Measurements from ENCODE around the gene ATXN7. TPM values are rescaled to one million over a fixed set of nuclear protein-coding genes. Genes with fewer than 3 reads are reported as not detected.

The ATXN7 gene
- polyA plus RNA-seq, 1 experiment, result 10.7 TPM

DNA sequence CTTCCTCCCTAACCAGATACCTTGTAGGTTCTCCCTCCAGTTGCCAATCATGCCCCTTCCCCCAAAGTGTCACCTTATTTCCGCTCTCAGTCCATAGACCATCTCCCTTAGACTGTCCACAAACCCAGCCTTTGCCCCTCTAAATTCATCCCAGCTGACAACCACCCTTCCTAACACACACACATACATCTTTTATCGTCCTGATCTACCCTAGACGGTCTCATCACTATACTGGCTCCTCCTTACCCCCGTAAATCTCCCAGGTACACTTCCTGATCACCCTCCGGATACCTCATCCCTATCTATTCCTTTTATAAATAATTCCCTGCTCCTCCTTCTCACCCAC, 890 bp upstream of the ATXN7 start:
- ChIA-PET POLR2A (interaction anchor here (0.6 kb wide), 1 partner anchor 84 kb away, joined by 3 read pairs; no protein-coding TSS in a partner anchor), CTCF (interaction anchor here (1.9 kb wide), 1 partner anchor 131 kb away, joined by 7 read pairs; no protein-coding TSS in a partner anchor)
- TF ChIP-seq, protein P1, sequence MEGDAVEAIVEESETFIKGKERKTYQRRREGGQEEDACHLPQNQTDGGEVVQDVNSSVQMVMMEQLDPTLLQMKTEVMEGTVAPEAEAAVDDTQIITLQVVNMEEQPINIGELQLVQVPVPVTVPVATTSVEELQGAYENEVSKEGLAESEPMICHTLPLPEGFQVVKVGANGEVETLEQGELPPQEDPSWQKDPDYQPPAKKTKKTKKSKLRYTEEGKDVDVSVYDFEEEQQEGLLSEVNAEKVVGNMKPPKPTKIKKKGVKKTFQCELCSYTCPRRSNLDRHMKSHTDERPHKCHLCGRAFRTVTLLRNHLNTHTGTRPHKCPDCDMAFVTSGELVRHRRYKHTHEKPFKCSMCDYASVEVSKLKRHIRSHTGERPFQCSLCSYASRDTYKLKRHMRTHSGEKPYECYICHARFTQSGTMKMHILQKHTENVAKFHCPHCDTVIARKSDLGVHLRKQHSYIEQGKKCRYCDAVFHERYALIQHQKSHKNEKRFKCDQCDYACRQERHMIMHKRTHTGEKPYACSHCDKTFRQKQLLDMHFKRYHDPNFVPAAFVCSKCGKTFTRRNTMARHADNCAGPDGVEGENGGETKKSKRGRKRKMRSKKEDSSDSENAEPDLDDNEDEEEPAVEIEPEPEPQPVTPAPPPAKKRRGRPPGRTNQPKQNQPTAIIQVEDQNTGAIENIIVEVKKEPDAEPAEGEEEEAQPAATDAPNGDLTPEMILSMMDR (IDR thresholded peaks at IDR 0.05; ENCODE audit: low read depth, low read length), result no peak
- Histone ChIP-seq H3K27ac (ENCODE audit: low read depth, low read length) (peak overlapping the region; percentile 61), H3K4me3 (ENCODE audit: low read depth, low read length) (peak overlapping the region; percentile 83), H3K9me3 (ENCODE audit: control insufficient read depth, insufficient read depth, low read length) (peaks cover 3% of the 10 kb centered on the region; the same call in 1 of the 2 replicates), H3K27me3 (ENCODE audit: control insufficient read depth, insufficient read depth, low read length) (no peaks in the 10 kb centered on the region)
- DNase-seq (ENCODE audit: low read depth, low spot score), result no peak

DNA sequence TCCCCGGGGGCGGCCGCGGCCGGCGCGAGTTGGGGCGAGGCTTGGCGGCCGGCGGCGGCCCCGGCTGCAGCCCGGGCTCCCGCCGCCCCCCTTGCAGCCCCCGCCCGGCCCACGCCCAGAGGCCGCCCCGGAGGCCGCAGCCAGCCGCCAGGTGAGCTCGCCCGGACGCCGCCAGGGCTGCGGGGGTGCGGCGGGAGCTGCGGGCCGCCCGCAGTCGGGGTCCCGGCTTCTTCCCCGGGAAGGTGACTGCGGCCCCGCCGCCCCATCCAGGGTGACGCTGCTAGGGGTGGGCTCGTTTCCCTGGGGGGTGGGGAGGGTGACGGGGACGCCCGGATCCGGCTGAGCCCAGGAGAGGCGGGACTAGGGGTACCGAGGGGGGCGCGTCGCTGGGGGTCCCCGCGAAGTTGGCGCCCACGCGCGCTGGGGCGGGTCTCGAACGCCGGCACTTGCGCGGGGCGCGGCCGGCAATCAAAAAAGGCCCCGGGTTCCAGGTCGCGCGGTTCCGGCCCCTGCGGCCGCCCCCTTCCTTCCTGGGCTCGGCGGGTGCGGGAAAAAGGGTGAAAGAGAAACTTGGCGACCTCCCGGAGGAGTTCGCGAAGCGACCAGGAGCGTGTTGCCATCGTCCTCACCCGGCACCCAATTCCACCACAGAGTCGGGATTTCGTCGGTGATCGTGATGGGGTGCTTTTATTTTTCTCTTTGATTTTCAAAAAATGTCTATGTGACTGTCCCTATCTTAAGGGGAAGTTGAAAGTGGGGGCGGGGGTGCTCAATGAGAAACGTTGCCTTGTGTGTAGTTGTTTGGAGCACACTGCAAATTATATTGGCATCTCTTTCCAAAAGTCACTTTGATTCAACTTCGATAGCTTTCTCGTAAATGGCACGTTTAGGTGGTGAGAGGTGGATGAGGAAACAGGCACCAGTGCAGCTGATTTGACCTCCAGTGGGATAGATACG, 619 bp downstream of the ATXN7 start:
- TF ChIP-seq, protein P1 (IDR thresholded peaks at IDR 0.05; ENCODE audit: low read depth, low read length), result no peak

DNA sequence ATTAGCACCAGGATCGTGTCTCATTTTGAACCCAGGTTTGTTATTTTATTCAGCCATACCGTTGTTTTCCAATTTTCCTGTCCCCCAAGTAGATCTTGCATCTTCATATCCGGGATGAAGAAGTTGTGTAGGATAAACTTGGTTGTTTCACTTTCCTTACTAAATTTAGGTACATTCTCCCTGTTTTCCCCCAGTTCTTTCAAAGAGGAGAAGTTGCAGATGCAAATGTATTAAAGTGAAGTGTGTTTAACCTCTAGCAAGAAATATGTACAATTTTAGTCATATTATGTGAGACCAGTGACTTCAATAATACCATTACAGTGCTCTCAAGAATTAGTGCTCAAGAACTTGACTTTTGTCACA, 1.3 kb downstream of the ATXN7 start:
- DNase-seq (ENCODE audit: low read depth, low spot score), result no peak
- peak overlapping the region; percentile 83 for H3K4me3 ChIP-seq (ENCODE audit: low read depth, low read length)
- peak overlapping the region; percentile 11 for H3K27ac ChIP-seq (ENCODE audit: low read depth, low read length)
- H3K27me3 ChIP-seq (ENCODE audit: control insufficient read depth, insufficient read depth, low read length), result no peaks in the 10 kb centered on the region
- ChIA-PET CTCF (no interaction called here), POLR2A (no interaction called here)
- TF ChIP-seq, protein P1 (IDR thresholded peaks at IDR 0.05; ENCODE audit: low read depth, low read length), result no peak
- peaks cover 3% of the 10 kb centered on the region; the same call in 1 of the 2 replicates for H3K9me3 ChIP-seq (ENCODE audit: control insufficient read depth, insufficient read depth, low read length)

More for the DNA sequence above, 619 bp downstream of the ATXN7 start:
- ChIA-PET CTCF (no interaction called here), POLR2A (interaction anchor here (0.7 to 1.0 kb wide), 2 partner anchors 40 to 108 kb away, joined by 4 read pairs; no protein-coding TSS in a partner anchor)
- no peak for DNase-seq (ENCODE audit: low read depth, low spot score)
- Histone ChIP-seq H3K27me3 (ENCODE audit: control insufficient read depth, insufficient read depth, low read length) (no peaks in the 10 kb centered on the region), H3K4me3 (ENCODE audit: low read depth, low read length) (peak overlapping the region; percentile 83), H3K9me3 (ENCODE audit: control insufficient read depth, insufficient read depth, low read length) (peaks cover 3% of the 10 kb centered on the region; the same call in 1 of the 2 replicates), H3K27ac (ENCODE audit: low read depth, low read length) (peak overlapping the region; percentile 11)

DNA sequence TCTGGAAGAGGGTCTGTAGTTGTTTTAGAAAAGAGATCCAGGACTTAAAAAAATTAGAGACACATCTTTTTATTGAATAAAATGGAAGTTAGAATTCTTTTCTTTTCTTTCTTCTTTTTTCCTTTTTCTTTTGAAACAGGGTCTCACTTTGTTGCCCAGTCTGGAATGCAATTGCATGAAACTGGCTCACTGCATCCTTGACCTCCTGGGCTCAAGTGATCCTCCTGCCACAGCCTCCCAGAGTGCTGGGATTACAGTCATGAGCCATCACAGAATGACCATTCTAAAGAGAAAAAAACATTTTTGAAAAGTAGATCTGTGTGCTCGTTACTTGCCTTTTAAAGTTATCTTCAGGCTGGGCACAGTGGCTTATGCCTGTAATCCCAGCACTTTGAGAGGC, 3.6 kb downstream of the ATXN7 start:
- TF ChIP-seq, protein P1 (IDR thresholded peaks at IDR 0.05; ENCODE audit: low read depth, low read length), result no peak
- POLR2A ChIA-PET, result no interaction called here

More for the DNA sequence above, 3.6 kb downstream of the ATXN7 start:
- Histone ChIP-seq H3K27ac (ENCODE audit: low read depth, low read length) (no peak overlapping the region), H3K9me3 (ENCODE audit: control insufficient read depth, insufficient read depth, low read length) (peaks cover 3% of the 10 kb centered on the region; the same call in 1 of the 2 replicates), H3K27me3 (ENCODE audit: control insufficient read depth, insufficient read depth, low read length) (no peaks in the 10 kb centered on the region), H3K4me3 (ENCODE audit: low read depth, low read length) (no peak overlapping the region)
- CTCF ChIA-PET, result no interaction called here
- no peak for DNase-seq (ENCODE audit: low read depth, low spot score)

All from AG04450 (cell line).